Measurements from ENCODE around the gene CALU.

CALU gene

GRCh38 chr7:128733278-128733645 is 5.9 kb upstream of the CALU start:
- TF ChIP-seq CTCF (IDR thresholded peaks at IDR 0.05) = no peak

GRCh38 chr7:128734890-128735289 is 4.3 kb upstream of the CALU start:
- TF ChIP-seq CTCF (IDR thresholded peaks at IDR 0.05) = no peak

- TF ChIP-seq CTCF (IDR thresholded peaks at IDR 0.05) = no peak
Measured at GRCh38 chr7:128735436-128735835, 3.7 kb upstream of the CALU start.

GRCh38 chr7:128737441-128737840 is 1.7 kb upstream of the CALU start:
- no peak for TF ChIP-seq CTCF (IDR thresholded peaks at IDR 0.05)

GRCh38 chr7:128737867-128738385 is 1.2 kb upstream of the CALU start:
- no peak for TF ChIP-seq CTCF (IDR thresholded peaks at IDR 0.05)

- TF ChIP-seq CTCF (IDR thresholded peaks at IDR 0.05) = no peak
Measured at GRCh38 chr7:128738570-128739047, 550 bp upstream of the CALU start.

GRCh38 chr7:128739990-128740682 is 977 bp downstream of the CALU start:
- TF ChIP-seq CTCF (IDR thresholded peaks at IDR 0.05) = no peak

Measured in LNCAP (cell line).